WTC11 (cell line): Measurements from ENCODE around the gene ZMYND8. TPM values are rescaled to one million over a fixed set of nuclear protein-coding genes. Genes with fewer than 3 reads are reported as not detected.
A peak's percentile ranks its signal among the peaks of the same experiment; 100 is the strongest.

ENCODE experiments used
- ATAC-seq: fragments of 200-7000 bp; cut with Tn5 transposase; 2 replicates; pipeline ENCODE4 v1.10.0; 2021; ENCODE audit warnings: mild to moderate bottlenecking, moderate library complexity
- CTCF ChIA-PET: fragments of 300-600 bp; sonication (Branson Sonifier 250); formaldehyde crosslinking; loops from one replicate; lab custom pipeline; 2021; ENCODE audit warnings: antibody characterized with exemption; lab: Charles Lee
- POLR2A ChIA-PET: fragments of 350-600 bp; sonication (Branson Sonifier 250); formaldehyde crosslinking; loops from one replicate; lab custom pipeline; 2021; ENCODE audit warnings: antibody characterized with exemption; lab: Charles Lee
- DNase-seq: peaks from one replicate; pipeline ENCODE4 v3.0.0; 2021; ENCODE audit warnings: low spot score
- H3K27ac Mint-ChIP-seq: 2 replicates; pipeline ENCODE4 v1.8.0; 2021; ENCODE audit warnings: mixed read lengths
- H3K27me3 Mint-ChIP-seq: 2 replicates; pipeline ENCODE4 v1.8.0; 2021; ENCODE audit warnings: low read depth, mild to moderate bottlenecking, moderate library complexity, mixed read lengths
- H3K36me3 Mint-ChIP-seq: 2 replicates; pipeline ENCODE4 v1.8.0; 2021; ENCODE audit warnings: mixed read lengths
- H3K4me1 Mint-ChIP-seq: 2 replicates; pipeline ENCODE4 v1.8.0; 2022; ENCODE audit warnings: mixed read lengths
- H3K4me3 Mint-ChIP-seq: 2 replicates; pipeline ENCODE4 v1.8.0; 2021; ENCODE audit warnings: mild to moderate bottlenecking, moderate library complexity, mixed read lengths
- H3K9me3 Mint-ChIP-seq: 2 replicates; pipeline ENCODE4 v1.8.0; 2021; ENCODE audit warnings: mixed read lengths
- ARID4B ChIP-seq: sonication (generic); formaldehyde crosslinking; IDR thresholded peaks from 2 replicates; pipeline ENCODE4 v1.8.0; 2023; ENCODE audit warnings: missing genetic modification reagents, mild to moderate bottlenecking, borderline replicate concordance
- ATF1 ChIP-seq: sonication (generic); formaldehyde crosslinking; IDR thresholded peaks from 2 replicates; pipeline ENCODE4 v1.8.1; 2023; ENCODE audit warnings: mild to moderate bottlenecking, moderate library complexity, missing genetic modification reagents
- CBFB ChIP-seq: sonication (generic); formaldehyde crosslinking; IDR thresholded peaks from 2 replicates; pipeline ENCODE4 v1.8.1; 2022; ENCODE audit warnings: mild to moderate bottlenecking, low read depth, missing genetic modification reagents
- CREM ChIP-seq: sonication (generic); formaldehyde crosslinking; IDR thresholded peaks from 2 replicates; pipeline ENCODE4 v1.8.1; 2022; ENCODE audit warnings: mild to moderate bottlenecking, missing genetic modification reagents, moderate library complexity
- EMX1 ChIP-seq: fragments of 250-450 bp; sonication (Bioruptor Pico); IDR thresholded peaks from 2 replicates; pipeline ENCODE4 v1.8.0; 2021; ENCODE audit warnings: mild to moderate bottlenecking
- JAZF1 ChIP-seq: fragments of 250-450 bp; sonication (Bioruptor Pico); IDR thresholded peaks from 2 replicates; pipeline ENCODE4 v1.9.0; 2021; ENCODE audit warnings: moderate library complexity, mild to moderate bottlenecking, inconsistent platforms
- NR1H2 ChIP-seq: sonication (generic); formaldehyde crosslinking; IDR thresholded peaks from 2 replicates; pipeline ENCODE4 v1.9.0; 2021; ENCODE audit warnings: mild to moderate bottlenecking, moderate library complexity, missing genetic modification reagents
- ZNF121 ChIP-seq: sonication (generic); formaldehyde crosslinking; IDR thresholded peaks from 2 replicates; pipeline ENCODE4 v1.8.0; 2023; ENCODE audit warnings: missing genetic modification reagents
- ZNF416 ChIP-seq: fragments of 250-450 bp; sonication (Bioruptor Pico); IDR thresholded peaks from 2 replicates; pipeline ENCODE4 v1.9.0; 2021; ENCODE audit warnings: mild to moderate bottlenecking, inconsistent platforms
- total RNA-seq: library from RNA; stranded (reverse); gene quantifications from 3 replicates; pipeline ENCODE4 v1.2.3, GENCODE V29; 2021
- TF ChIP-seq, protein P1 (sequence below): fragments of 250-450 bp; sonication (Bioruptor Pico); IDR thresholded peaks from 2 replicates; pipeline ENCODE4 v1.9.0; 2021; ENCODE audit warnings: mild to moderate bottlenecking
- TF ChIP-seq, protein P2 (sequence below): sonication (generic); formaldehyde crosslinking; IDR thresholded peaks from 2 replicates; pipeline ENCODE4 v1.8.0; 2022; ENCODE audit warnings: mild to moderate bottlenecking, missing genetic modification reagents
- TF ChIP-seq, protein P3 (sequence below): sonication (generic); formaldehyde crosslinking; IDR thresholded peaks from 2 replicates; pipeline ENCODE4 v1.8.1; 2023; ENCODE audit warnings: mild to moderate bottlenecking, missing genetic modification reagents, moderate library complexity
- TF ChIP-seq, protein P4 (sequence below): fragments of 250-450 bp; sonication (Bioruptor Pico); IDR thresholded peaks from 2 replicates; pipeline ENCODE4 v1.9.0; 2021; ENCODE audit warnings: mild to moderate bottlenecking, borderline replicate concordance

The ZMYND8 gene
- total RNA-seq, 1 experiment from 2014 or later = 114 TPM

DNA sequence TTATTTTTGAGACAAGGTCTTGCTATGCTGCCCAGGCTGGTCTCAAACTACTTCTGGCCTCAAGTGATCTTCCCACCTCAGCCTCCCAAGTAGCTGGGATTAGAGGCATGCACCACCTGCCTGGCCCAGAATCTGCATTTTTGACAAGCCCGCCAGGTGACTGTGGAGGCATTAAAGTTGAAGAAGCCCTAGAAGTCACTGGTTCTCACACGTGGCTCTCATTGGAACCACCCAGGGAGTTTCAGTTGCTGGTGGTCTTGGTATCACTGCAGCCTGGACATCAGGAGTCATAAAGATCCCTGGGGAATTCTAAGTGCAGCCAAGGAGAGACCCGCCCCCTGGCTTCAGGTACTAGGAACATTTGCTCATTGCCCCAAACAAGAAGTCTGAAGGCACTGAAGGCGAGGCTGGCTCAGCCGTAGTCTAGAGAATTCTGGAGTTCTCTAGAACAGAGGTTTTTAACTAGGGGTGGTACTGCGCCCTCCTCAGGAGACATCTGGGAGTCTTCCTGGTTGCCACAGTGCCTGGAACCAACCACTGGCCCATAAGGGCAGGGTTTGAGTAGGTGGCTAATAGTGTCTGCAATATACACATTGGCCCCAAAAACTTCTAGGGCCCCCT, 182.8 kb downstream of the ZMYND8 start (continued):
- TF ChIP-seq ARID4B (CRISPR knock-in tag) (no peak), CREM (no peak), ZNF416 (CRISPR knock-in tag) (no peak), JAZF1 (no peak), ZNF121 (no peak), NR1H2 (CRISPR knock-in tag) (no peak)
- TF ChIP-seq, protein P1, sequence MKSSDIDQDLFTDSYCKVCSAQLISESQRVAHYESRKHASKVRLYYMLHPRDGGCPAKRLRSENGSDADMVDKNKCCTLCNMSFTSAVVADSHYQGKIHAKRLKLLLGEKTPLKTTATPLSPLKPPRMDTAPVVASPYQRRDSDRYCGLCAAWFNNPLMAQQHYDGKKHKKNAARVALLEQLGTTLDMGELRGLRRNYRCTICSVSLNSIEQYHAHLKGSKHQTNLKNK (CRISPR knock-in tag) = no peak

- DNase-seq (no peak), ATAC-seq (no peak)
- no peaks in the 10 kb centered on the region for H3K36me3 Mint-ChIP-seq
- H3K27me3 Mint-ChIP-seq = peaks cover 4% of the 10 kb centered on the region; the same call in 1 of the 2 replicates
- no peak overlapping the region for H3K4me3 Mint-ChIP-seq
- CTCF ChIA-PET = no interaction called here
- no peak overlapping the region for H3K27ac Mint-ChIP-seq
- TF ChIP-seq ATF1 (CRISPR knock-in tag) (no peak), CBFB (CRISPR knock-in tag) (no peak)
- TF ChIP-seq, protein P2, sequence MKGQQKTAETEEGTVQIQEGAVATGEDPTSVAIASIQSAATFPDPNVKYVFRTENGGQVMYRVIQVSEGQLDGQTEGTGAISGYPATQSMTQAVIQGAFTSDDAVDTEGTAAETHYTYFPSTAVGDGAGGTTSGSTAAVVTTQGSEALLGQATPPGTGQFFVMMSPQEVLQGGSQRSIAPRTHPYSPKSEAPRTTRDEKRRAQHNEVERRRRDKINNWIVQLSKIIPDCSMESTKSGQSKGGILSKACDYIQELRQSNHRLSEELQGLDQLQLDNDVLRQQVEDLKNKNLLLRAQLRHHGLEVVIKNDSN = no peak
- H3K9me3 Mint-ChIP-seq = no peaks in the 10 kb centered on the region
- POLR2A ChIA-PET = no interaction called here
- no peaks in the 10 kb centered on the region for H3K4me1 Mint-ChIP-seq
Measured at GRCh38 chr20:47172579-47172978, 183.9 kb downstream of the ZMYND8 start.

- POLR2A ChIA-PET = no interaction called here
- peak; percentile 76 for ATAC-seq
- TF ChIP-seq, protein P3, sequence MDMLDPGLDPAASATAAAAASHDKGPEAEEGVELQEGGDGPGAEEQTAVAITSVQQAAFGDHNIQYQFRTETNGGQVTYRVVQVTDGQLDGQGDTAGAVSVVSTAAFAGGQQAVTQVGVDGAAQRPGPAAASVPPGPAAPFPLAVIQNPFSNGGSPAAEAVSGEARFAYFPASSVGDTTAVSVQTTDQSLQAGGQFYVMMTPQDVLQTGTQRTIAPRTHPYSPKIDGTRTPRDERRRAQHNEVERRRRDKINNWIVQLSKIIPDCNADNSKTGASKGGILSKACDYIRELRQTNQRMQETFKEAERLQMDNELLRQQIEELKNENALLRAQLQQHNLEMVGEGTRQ = 0 out of 2 replicates have a peak, but pooled peaks have one; percentile 26
- no peak for TF ChIP-seq EMX1 (CRISPR knock-in tag)
- TF ChIP-seq, protein P4, sequence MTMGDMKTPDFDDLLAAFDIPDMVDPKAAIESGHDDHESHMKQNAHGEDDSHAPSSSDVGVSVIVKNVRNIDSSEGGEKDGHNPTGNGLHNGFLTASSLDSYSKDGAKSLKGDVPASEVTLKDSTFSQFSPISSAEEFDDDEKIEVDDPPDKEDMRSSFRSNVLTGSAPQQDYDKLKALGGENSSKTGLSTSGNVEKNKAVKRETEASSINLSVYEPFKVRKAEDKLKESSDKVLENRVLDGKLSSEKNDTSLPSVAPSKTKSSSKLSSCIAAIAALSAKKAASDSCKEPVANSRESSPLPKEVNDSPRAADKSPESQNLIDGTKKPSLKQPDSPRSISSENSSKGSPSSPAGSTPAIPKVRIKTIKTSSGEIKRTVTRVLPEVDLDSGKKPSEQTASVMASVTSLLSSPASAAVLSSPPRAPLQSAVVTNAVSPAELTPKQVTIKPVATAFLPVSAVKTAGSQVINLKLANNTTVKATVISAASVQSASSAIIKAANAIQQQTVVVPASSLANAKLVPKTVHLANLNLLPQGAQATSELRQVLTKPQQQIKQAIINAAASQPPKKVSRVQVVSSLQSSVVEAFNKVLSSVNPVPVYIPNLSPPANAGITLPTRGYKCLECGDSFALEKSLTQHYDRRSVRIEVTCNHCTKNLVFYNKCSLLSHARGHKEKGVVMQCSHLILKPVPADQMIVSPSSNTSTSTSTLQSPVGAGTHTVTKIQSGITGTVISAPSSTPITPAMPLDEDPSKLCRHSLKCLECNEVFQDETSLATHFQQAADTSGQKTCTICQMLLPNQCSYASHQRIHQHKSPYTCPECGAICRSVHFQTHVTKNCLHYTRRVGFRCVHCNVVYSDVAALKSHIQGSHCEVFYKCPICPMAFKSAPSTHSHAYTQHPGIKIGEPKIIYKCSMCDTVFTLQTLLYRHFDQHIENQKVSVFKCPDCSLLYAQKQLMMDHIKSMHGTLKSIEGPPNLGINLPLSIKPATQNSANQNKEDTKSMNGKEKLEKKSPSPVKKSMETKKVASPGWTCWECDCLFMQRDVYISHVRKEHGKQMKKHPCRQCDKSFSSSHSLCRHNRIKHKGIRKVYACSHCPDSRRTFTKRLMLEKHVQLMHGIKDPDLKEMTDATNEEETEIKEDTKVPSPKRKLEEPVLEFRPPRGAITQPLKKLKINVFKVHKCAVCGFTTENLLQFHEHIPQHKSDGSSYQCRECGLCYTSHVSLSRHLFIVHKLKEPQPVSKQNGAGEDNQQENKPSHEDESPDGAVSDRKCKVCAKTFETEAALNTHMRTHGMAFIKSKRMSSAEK = no peak
- H3K27ac Mint-ChIP-seq = no peak overlapping the region
- no peaks in the 10 kb centered on the region for H3K4me1 Mint-ChIP-seq
- peaks cover 4% of the 10 kb centered on the region for H3K27me3 Mint-ChIP-seq
- H3K9me3 Mint-ChIP-seq = peaks cover 4% of the 10 kb centered on the region
- peaks cover 3% of the 10 kb centered on the region for H3K36me3 Mint-ChIP-seq
- CTCF ChIA-PET = no interaction called here
- no peak overlapping the region for H3K4me3 Mint-ChIP-seq
- DNase-seq = no peak
Measured at GRCh38 chr20:47167846-47168245, 188.7 kb downstream of the ZMYND8 start.
